Tibial nerve (tissue), 4 donors: Measurements from ENCODE around the gene SAPCD2.

Source experiments
- CTCF ChIP-seq, 5 experiments: fragments of 200-600 bp in 3 of 5; fragments of 450-650 bp in 2 of 5; sonication (generic) in 3 of 5; IDR thresholded peaks; one replicate each; pipeline ENCODE4 v1.5.1; 2016 to 2019; ENCODE audit warnings: antibody characterized with exemption in 5 of 5, mild to moderate bottlenecking in 3 of 5, moderate library complexity in 2 of 5
- EP300 ChIP-seq, 2 donors: sonication (generic); formaldehyde crosslinking; IDR thresholded peaks; one replicate each; pipeline ENCODE4 v1.6.1; 2017; ENCODE audit warnings: antibody characterized with exemption in 2 of 2, mild to moderate bottlenecking in 1 of 2
- POLR2A ChIP-seq, 2 donors: fragments of 450-650 bp; IDR thresholded peaks; one replicate each; pipeline ENCODE4 v1.6.1; 2017; ENCODE audit warnings: antibody characterized with exemption in 2 of 2, mild to moderate bottlenecking in 2 of 2, moderate library complexity in 2 of 2

- TF ChIP-seq CTCF (IDR thresholded peaks at IDR 0.05) (no peak), POLR2A (IDR thresholded peaks at IDR 0.05) (no peak), EP300 (IDR thresholded peaks at IDR 0.05) (no peak)
Measured at GRCh38 chr9:137056739-137057415, 13.5 kb downstream of the SAPCD2 start.
